ENCODE results near the gene BICC1. TPM values are rescaled to one million over a fixed set of nuclear protein-coding genes. Genes with fewer than 3 reads are reported as not detected.

Gene BICC1
- total RNA-seq, 1 donor from 2014 or later: 9.3 TPM

DNA sequence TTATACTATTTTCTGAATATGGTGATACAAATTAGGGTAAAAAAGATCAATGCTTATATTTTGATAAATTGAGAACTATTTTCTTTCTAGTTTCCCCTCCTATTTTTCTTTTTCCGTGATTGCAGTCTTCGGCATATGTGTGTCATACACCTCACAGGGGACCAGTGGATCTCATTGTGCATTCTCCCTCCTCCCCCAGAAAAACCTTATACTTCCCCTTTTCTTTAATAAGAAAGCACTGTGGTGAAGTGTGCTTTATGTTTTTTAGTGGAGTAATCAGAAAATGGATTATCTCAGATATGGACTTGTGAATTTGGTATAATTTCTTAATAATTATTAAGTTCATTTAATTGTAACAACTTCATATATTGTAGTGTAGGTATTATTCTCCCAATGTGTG is 72.8 kb downstream of the BICC1 start:
- Histone ChIP-seq H3K27ac (no peak overlapping the region), H3K9me3 (peaks cover 0 to 4% of the 10 kb centered on the region in 2 donors), H3K36me3 (no peaks in the 10 kb centered on the region), H3K27me3 (no peaks in the 10 kb centered on the region), H3K4me1 (peaks cover 0 to 6% of the 10 kb centered on the region in 2 donors), H3K4me3 (no peak overlapping the region)
- intact Hi-C loops (cut with DNase I): no loop called here
- TF ChIP-seq CTCF (IDR thresholded peaks at IDR 0.05): no peak
- DNase-seq (ENCODE audit: low spot score in 2 of 2): no peak

DNA sequence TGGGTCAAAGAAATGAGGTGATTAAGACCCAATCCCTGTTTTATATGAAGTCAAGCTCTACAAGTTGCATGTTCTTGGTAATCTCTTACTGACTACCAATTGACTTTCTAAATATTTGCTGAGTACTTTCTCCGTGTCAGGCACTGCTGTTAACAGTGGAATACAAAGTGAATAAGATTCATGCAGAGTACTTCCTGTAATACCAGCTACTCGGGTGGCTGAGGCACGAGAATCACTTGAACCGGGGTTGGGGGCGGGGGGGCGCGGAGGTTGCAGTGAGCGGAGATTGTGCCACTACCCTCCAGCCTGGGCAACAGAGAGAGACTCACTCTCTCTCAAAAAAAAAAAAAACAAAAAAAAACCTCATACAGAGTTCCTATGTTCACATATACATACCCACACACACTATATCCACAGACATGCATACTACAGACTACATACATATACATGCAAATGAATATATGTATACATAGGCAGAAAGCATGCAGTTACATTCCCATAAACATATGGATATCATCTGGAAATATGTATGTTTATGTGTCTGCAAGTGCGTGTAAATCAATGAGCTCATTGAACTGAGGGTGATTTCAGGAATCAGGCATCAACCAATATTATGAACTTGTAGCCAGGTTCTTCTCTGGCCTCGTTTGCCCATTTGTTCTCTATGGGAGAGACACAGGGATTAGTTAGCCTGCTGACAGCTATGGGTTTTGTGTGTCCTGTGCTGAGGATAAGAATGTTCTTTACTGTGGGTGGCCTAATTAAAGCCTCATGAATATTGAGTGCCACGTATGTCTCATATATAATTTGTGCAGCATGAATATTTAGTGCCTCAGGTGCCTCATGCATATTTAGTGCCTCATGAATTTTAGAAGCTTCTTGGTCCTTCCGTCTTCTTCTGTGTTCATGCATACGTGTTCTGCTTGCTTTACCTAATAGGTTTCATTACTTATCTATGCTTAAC is 73.9 kb downstream of the BICC1 start:
- H3K27me3 ChIP-seq: no peaks in the 10 kb centered on the region
- no peak overlapping the region for H3K27ac ChIP-seq
- peaks cover 0 to 4% of the 10 kb centered on the region in 2 donors for H3K9me3 ChIP-seq
- H3K4me3 ChIP-seq: no peak overlapping the region
- DNase-seq (ENCODE audit: low spot score in 2 of 2): no peak
- TF ChIP-seq CTCF (IDR thresholded peaks at IDR 0.05): no peak
- H3K36me3 ChIP-seq: no peaks in the 10 kb centered on the region
- H3K4me1 ChIP-seq: peaks cover 0 to 16% of the 10 kb centered on the region in 2 donors
- intact Hi-C loops (cut with DNase I): no loop called here

DNA sequence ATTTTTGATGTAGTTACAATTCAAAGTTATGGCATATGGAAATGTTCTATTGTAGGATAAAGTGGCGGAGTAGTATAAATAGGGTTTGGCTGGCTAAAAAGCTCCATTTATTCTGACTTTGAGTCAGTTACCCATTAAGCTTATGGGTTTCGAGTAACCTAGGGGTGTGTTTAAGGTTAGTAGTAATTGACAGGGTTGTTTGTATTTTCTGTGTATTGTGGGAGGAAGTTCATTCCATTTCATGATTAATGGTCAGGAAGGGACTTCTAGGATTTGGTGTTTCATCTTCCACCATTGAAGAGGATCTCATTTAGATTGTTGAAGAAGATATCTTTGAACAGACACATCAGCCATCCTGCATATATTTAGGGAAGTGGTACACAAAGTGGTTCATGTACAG is 75.0 kb downstream of the BICC1 start:
- intact Hi-C loops (cut with DNase I): no loop called here
- peaks cover 0 to 16% of the 10 kb centered on the region in 2 donors for H3K4me1 ChIP-seq
- no peak overlapping the region for H3K4me3 ChIP-seq
- no peaks in the 10 kb centered on the region for H3K36me3 ChIP-seq
- TF ChIP-seq CTCF (IDR thresholded peaks at IDR 0.05): no peak
- peaks cover 0 to 2% of the 10 kb centered on the region in 2 donors for H3K9me3 ChIP-seq
- DNase-seq (ENCODE audit: low spot score in 2 of 2): no peak
- H3K27ac ChIP-seq: no peak overlapping the region
- no peaks in the 10 kb centered on the region for H3K27me3 ChIP-seq

- intact Hi-C loops (cut with DNase I): no loop called here
- Histone ChIP-seq H3K27ac (no peak overlapping the region), H3K9me3 (no peaks in the 10 kb centered on the region), H3K4me3 (no peak overlapping the region), H3K27me3 (no peaks in the 10 kb centered on the region), H3K36me3 (no peaks in the 10 kb centered on the region), H3K4me1 (peaks cover 0 to 16% of the 10 kb centered on the region in 2 donors)
- DNase-seq (ENCODE audit: low spot score in 2 of 2): no peak
- TF ChIP-seq CTCF (IDR thresholded peaks at IDR 0.05): peak in 1 of 3 experiments; percentile 28
Measured at GRCh38 chr10:58588673-58589265, 76.1 kb downstream of the BICC1 start.

- Histone ChIP-seq H3K36me3 (no peaks in the 10 kb centered on the region), H3K27me3 (no peaks in the 10 kb centered on the region), H3K4me3 (peak overlapping the region in 1 of 2 donors; percentile 27), H3K9me3 (no peaks in the 10 kb centered on the region), H3K27ac (peak overlapping the region; percentile 22 to 25), H3K4me1 (peaks cover 0 to 16% of the 10 kb centered on the region in 2 donors)
- intact Hi-C loops (cut with DNase I): no loop called here
- no peak for DNase-seq (ENCODE audit: low spot score in 2 of 2)
- TF ChIP-seq CTCF (IDR thresholded peaks at IDR 0.05): no peak
Measured at GRCh38 chr10:58590152-58590840, 77.6 kb downstream of the BICC1 start.

Measured in ascending aorta (tissue), 2 donors.